Cerebellar cortex (tissue), 1 donor: ENCODE results near the gene CRYGN.

ENCODE experiments used
- DNase-seq: peaks from one replicate; pipeline ENCODE4 v3.0.0-alpha.2; 2015; ENCODE audit warnings: low spot score

Gene CRYGN

DNA sequence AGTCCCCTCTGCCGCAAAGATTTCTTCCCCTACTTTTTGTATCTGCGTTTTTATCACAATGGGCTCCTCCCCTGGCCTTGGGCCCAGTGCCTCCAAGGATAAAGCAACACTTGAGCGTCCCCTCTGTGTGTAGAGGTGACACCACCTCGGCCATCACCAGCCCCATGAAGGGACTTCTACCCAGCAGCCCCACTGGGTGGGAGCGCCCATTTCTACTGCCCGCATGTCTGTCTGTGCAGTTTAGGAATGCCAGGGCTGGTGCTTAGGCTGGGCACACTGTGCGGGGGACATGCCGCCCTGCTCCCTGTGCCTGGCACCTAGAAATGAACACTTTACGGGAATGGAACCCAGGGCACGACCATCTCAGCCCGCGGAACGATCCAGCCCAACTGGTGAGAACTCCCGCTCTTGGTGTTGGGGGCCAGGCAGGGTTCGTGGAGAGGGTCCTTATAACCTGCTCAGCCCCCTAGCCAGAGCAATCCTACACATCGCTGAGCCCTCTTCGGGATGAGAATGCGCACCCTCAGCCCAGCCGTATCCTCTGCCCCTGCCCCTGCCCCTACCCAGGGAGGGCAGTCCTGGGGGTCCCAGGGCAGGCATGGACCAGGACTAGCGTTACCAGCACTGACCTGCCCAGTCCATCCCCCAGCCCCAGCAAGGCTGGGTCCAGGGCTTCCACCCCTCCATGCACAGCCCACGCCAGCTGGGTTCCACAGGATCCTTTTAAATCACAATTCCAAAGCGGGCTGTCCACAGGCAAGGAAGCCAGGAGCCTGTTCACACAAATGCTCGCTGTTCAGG is 12.8 kb downstream of the CRYGN start:
- DNase-seq, result no peak

DNA sequence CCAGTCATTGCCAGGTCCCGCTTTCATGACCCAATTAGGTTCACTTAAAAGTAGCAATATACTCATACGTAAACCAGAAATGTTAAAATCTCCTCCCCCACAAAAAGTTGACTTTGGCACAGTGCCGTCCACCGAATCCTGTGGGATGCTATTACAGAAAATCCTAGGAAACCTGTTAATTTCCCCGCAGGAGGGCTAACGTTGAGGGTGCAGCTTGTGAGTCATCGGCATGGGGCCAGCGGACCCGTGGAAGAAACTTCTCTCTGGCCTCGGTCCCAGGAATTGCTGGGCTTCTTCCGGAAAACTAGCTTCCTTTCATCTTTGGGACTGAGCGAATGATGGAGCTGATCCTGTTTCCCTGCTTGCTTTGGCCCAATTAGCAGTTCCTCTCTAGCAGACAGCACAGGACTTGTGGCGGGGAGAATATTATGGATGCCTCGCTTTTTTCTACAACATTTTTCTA is 13.5 kb downstream of the CRYGN start:
- DNase-seq, result no peak

DNA sequence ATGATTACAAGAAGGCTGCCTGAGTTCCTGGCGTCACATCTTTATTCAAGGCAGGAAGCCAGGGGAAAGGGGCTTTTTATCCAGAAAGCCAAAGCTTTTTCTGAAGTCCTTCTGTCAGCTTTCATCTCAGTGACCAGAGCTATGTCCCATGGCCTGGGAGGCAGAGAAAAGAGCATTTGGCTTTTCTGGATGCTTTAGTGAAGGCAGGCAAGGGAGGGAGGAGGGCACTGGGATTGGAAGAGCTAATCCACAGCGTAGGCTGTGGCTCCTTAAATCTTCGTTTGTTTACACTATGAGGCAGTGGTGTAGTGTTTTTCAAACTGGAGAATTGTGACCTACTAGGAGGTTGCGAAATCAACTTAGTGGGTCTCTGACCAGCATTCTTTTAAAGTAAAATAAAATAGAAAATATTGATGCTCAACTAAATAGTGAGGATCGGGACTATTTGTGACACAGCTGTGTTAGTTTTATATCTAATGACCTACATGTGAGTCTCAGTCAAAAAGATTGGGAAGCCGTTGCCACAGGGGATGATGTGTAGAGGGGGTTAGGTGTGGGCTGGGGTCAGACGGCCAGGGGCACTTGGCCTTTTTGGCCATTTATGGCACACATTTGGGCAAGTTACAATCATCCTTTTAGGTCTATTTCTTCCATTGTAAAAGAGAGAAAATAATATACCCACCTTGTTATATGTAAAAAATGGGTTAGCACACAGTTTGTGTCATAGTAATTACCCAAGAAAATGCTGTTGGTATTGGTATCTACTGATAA is 14.1 kb downstream of the CRYGN start:
- no peak for DNase-seq

DNA sequence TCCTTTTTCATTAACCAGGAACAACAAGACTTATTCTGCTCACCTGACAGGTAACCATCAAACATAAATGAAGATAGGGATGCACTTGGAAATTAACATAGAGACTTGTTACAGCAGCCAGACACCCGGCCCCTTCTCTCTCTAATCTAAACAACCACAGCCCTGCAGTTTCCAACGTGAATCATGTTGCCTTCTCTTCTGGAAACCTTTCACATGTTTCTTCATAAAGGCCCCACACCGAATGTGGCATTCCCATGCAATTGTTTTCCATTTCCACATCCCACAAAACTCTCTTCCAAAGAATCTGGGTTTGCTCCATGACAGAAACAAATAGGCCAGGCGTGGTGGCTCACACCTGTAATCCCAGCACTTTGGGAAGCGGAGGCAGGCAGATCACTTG is 15.1 kb downstream of the CRYGN start:
- DNase-seq, result no peak

DNA sequence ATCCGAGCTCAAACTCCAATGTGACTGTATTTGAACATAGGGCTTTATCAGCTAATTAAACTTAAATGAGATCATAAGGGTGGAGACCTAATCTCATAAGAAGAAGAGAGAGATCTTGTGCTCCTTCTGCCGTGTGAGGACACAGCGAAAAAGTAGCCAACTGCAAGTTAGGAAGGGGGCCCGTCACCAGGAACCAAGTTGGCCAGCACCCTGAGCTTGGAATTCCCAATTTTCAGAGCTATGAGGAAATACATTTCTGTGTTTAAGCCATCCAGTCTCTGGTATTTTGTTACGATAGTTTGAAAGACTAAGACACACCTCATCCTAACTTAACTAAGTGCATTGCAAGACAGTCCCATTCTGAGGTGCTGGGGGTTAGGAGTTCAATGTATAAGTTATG is 16.0 kb downstream of the CRYGN start:
- DNase-seq, result no peak

DNA sequence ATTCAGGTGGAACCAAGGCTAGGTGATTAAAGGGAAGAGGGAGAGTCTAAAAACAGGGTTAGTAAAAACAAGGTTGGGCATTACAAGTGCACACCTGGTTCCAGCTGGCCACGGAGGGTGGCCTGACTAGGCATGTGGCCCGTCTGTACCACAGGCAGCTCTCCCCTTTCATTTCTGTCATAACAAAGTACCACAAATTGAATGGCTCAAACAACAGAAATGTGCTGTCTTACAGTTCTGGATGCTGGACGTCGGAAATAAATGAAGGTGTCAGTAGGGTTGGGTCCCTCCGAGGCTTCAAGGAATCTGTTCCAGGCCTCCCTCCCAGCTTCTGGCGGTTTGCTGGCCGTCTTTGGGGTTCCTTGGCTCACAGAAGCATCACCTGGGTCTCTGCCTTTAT is 16.7 kb downstream of the CRYGN start:
- no peak for DNase-seq

DNA sequence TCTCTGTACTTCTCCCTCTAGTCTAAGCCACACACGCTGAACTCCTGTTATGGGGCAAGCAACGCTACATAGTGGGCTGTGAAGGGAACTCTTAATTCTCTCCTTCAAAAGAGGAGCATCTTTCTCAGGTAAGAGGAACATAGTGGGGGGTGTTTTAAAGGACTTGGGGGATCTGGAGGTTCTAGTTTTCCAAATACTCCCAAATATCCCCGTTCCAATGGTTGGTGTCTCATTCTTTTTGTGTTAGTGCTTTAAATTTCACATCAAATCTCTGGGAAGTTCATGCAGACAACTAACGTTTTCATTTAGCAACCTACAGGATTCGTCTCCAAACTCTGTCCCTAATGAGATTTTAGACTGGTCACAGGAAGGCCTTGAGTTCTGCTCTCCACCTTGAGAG is 17.7 kb downstream of the CRYGN start:
- DNase-seq, result no peak

DNA sequence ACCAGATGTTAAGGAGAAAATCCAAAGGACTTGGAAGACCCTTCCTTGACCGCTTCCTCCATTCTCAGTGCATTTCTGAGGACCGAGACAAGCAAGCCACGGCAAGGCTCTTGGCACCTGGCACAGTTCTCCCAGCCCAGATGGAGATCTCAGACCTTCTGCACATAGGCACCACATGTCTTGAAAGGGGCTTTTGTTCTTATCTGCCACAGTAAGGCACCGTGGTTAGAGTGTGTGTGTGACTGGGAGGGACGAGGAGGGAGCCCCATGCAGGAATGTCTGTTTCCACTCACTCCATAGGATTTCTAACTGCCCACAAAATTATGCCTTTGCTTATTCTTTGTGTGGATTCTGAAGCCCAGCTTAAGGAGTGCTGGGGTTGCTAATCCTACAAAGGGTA is 19.8 kb downstream of the CRYGN start:
- DNase-seq, result no peak

DNA sequence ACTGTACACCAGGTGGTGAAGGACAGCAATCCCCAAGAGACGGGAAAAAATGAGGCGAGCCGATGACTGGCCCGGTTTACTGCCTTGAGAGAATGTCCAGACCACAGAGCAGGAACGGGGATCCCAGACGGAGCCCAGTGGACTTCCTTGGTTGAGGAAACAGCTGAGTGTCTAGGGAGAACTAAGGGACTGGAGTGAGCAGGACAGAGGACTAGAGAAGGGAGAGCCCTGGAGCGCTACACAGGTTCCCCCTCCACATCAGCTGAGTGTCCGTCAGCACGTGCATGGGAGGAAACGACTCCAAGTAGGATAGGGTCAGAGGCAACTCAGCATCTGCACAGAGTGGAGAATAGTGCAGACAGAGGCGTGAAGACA is 23.0 kb downstream of the CRYGN start:
- no peak for DNase-seq

DNA sequence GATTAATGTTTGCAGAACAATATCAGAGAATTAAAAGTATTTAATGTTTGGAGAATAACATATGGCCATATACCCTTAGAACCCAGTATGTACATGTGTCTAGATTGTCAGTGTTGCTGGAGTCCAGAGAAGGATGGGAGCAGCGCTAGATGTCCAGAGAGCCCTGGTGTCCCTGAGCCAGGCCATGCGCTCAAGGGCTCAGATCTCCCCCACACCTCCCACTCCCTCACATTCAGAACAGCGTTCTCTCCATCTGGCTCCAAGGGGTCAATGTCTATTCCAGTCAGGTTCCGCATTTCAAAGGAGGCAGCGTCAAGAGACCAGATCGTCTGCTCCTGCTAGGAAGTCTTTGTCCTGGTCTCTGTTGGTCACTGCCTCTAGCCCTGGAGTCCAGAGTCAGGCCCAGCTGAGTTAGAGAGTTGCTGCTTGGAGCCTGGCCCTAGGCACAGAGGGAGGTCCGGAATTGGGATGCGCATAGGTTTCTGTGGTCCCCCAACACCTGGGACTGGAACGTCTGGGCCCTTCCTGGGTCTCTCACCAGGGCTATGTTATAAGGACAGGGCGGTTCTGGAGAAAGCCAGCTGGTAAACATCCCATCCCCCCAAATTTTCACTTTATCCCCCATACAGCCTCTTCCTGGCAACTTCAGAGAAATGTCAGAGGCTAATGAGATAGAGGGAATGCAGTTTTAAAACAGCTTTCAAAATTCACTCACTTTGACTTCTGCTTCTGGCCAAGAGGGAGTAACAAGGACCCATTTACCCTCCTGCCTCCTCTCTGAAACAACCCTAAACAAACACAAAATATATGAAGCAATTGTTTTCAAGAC is 23.6 kb downstream of the CRYGN start:
- DNase-seq, result no peak

DNA sequence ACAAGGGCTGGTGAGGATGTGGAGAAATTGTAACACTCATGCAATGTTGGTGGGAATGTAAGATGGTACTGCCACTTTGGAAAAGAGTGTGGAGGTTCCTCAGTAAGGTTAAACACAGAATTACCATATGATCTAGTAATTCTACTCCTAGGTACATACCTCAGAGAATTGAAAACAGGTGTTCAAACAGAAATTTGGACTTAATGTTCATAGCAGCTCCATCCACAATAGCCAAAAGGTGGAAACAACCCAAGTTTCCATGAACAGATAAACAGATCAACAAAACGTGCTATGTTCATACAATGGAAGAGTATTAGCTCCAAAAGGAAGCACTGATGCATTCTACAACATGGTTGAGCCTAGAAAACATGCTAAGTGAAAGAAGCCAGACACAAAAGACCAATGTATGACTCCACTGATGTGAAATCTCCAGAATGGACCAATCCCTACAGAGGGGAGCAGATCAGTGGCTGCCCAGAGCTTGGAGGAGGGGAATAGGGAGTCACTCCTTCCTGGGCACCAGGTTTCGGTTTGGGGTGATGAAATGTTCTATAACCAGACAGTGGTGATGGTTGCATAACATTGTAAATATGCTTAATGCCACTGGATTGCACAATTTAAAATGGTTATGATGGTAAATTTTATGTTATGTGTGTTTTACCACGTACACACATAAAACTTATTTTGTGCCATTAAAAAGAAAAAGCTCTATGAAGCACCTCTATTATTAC is 24.4 kb downstream of the CRYGN start:
- no peak for DNase-seq

DNA sequence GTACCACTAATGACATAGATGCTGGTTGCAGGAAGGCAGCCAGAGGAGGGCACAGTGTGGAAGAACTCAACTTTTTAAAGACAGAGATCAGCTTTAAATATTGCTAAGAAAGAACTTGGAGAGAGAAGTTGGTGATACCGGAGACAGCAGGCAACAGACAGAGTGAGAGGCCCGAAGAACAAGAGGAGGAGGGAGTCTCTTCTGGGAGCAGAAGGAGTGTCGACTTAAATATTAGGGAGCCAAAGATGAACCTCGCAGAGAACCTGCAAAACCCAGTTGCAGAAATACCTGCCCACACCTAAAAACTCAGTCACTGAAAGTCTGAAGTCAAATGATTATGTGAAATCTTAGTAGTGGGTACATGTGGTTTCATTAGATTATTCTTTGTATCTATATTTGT is 26.7 kb downstream of the CRYGN start:
- DNase-seq, result no peak

DNA sequence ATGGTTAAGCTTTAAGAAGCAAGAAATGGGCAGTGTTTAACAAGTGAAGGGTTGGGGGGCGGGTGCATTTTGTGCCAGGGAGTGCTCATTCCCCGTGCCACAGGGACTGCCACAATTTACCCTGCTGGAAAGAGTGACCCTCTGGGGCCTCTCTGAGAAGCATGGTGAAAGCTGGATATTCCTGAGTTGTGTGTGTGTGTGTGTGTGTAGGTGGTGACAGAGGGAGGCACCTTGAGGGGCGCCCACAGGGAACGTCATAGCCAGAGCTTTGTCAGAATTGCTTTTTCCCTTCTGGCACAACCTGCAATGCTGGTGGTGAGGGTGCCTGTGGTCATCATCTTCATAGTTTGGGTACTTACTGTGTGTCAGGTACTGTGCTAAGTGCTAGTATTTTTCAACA is 27.6 kb downstream of the CRYGN start:
- no peak for DNase-seq

DNA sequence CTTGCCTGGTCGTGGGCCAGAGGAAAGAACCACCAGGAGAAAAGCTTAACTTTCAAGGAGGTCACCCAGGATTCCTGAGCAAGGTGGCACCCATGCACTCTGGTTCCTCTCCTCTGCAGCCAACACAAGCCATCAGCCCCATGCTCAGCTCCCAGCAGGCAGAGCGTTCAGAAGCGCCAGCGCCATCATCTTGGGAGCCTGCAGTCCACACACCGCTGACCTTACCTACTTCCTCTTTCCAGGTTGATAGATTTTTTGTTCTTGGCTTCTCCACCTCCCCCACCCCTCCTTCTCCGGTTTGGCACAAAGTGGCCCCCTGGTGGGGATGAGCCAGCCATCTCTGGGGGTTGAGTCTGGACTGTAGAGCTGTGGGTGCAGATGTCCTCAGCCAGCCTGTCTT is 28.4 kb downstream of the CRYGN start:
- no peak for DNase-seq

DNA sequence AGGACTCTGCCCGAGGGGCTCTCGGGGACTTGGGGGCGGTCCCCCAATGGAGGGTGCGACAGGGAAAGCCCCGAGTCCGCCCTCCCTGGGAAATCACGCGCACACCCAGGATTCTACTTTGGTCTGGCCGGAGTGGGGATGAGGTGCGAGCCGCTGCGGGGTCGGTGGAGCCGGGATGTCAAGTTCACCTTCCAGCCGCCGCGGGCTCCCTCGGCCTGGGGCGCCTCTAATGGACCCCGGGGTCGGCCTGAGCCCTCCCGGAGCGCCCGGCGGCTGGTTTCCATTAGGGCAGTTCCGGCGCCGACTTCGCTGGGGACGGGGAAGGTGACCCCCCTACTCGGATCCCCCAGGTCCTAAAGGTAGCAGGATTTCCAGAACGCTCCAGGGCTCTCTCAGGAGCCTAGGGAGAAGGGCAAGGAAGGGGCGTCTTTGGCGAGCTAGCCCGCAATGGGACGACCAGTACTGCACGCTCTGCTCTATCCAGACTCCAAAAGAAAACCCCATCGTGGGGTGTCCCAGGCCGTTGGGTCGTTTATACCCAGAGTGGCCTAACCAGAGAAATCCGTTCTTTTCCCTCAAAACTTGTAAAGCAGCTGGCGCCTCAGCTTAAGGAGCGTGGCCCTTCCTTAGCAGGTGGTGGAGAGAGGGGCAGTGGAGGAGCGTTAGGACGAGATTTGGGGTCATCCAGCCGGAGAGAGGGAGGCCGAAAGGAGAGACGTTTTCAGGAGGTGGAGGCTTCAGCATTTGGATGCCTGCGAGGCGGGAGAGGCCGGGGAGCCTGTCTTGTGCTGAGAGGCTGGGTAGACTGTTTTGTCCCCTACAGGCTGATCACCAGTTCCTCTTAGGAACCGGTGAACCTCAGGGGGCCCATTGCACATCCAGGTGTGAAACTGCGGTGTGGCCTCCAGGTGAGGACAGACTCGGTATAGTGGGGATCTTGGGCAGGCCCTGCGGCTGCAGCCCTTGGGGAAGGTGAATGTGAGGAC is 29.2 kb downstream of the CRYGN start:
- DNase-seq, result peak; percentile 26

DNA sequence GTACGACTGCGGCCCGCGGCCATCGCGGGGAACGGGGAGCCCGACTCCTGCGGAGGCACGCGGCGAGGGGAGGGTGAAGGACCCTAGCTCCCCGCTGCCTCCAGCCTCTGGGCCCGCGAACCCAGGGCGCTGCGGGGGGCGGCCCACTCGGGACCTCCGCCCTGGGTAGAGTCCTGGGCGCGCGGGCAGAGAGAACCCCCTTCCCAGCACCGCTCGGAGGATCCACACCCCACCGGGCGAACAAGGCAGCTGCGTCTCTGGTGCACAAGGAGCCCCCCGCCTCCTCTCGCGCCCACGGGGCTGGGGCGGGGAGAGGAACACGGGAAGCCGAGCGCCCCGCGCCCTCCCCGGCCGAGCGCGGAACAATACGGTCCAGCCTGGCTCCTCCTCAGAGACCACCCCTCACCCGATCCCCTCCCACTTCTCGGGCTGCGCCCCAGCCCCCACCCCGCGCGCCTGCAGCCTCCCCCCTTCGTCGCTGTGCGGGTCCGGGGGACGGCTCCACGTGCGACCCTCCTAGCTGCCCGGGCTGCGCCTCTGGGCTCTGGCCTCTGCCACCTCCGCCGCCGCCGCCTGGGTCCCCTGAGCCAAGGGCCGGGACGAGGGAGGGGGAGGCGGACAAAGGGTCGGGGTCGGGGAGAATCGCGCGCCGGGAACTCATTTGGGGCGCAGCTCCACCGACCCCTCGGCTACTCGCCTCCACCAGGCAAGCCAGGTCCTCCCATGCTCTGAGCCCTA is 30.1 kb downstream of the CRYGN start, which contains the start of gene WDR86:
WDR86 (minus strand) TSS at position 372 of the 738 bp plus-strand sequence. CDS start 449 bp downstream, outside the sequence.
- no peak for DNase-seq

DNA sequence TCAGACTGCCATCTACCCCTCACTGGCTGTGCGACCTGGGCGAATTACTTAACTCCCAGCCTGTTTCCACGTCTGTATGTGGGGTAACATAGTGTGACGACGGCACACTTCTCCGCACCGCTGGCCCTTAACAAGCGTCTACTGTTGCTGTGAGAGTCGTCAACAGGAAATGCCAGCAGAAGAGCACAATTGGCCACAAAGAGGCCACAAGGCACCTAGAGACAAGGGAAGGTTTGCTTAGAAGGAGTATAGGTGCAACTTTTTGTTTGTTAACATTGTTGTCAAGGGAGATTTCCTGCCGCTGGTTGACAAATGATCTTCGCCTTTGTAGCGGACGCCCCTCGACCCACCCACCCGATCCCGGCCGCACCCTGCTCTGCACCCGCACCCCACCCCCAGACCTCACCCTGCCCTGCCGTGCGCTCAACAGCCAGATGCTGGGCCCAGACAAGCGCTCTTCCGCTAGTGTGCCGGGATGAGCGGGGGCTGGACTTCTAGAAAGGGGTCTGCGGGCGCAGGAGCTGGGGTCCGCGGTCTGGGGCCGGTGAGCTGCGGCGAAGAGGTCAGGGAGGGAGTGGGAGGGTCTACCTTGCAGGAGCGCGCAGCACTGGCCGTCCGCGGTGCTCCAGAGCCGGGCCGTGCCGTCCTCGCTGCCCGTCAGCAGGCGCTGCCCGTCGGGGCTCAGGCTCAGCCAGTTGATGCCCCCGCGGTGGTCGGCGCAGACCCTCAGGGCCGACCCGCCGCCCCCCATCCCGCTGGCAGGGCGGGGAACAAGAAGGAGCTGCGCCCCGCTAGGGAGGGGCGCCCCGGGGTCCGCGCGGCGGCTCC is 30.9 kb downstream of the CRYGN start:
- DNase-seq, result no peak

DNA sequence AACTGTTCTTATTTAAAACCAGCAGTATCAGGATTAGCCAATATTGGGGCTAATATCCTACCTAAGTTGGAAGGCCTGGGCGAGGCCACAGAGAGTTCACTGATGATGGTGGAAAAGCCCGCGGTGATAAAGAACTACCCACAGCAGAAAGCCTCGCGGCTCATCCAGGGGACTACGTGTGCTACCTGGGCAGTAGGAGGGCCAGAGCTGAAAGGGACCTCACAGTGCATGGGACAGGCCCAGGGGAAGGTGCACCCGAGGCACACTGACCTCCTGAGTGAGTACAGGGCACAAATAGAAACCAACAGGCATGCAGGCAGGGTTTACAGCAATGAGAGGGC is 31.5 kb downstream of the CRYGN start:
- no peak for DNase-seq
